HG03575 (cell line): Measurements from ENCODE around the gene CA4.
"Not testable (repeated sequence)": the region's sequence is repeated elsewhere in the genome, so short reads cannot be mapped to it uniquely, and the experiment has no call there.

ENCODE experiments used
- ATAC-seq: cut with Tn5 transposase; IDR thresholded peaks from one replicate; pipeline ENCODE4 v1.9.1; 2021; ENCODE audit not compliant: unreplicated experiment, insufficient number of reproducible peaks, low FRiP score; ENCODE audit errors: extremely low read depth

The CA4 gene

GRCh38 chr17:60168654-60169053 lies 18.9 kb downstream of the CA4 start:
- no peak for ATAC-seq

- no peak for ATAC-seq
Measured at GRCh38 chr17:60169921-60170817, 20.4 kb downstream of the CA4 start.

DNA sequence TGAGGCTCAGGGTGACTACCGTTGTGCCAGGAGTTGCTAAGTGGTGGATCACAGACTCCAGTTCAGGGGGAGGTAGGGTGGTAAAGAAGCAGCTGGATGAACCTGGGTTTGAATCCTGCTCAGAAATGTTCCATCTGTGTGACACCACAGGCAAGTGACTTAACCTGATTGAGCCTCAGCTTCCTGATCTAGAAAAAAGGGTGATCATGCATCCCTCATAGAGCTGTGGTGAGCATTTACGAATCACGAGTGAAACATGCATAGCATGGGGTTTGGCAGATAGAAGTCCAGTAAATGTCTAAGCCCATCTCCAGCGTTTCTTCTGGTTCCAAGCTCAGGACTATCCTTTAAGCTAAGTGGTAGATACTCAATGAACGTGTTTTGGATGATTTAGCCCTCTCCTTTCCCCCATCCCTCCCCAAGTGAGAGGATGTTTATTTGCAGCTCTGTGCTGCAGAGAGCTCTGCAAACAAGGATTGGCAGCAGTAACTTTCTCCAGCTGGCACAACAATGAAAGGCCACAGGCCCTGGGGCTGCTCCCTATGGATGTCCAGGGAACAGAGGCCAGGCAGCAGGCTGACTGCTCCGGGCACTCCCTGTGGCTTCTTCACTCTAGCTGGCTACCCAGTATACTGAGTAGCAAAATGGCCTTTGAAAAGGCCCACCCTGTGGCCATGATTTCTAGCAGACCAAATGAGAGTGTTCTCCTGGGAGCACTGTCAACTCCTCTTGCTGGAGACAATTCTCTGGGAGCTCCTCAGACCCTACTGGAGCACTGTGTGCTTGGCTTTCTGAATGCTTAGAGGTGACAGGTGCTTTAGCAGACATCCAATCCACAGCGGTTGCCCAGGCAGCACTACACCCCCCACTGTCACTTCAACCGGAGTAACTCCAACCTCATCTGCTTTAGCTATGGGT lies 21.3 kb downstream of the CA4 start:
- no peak for ATAC-seq

DNA sequence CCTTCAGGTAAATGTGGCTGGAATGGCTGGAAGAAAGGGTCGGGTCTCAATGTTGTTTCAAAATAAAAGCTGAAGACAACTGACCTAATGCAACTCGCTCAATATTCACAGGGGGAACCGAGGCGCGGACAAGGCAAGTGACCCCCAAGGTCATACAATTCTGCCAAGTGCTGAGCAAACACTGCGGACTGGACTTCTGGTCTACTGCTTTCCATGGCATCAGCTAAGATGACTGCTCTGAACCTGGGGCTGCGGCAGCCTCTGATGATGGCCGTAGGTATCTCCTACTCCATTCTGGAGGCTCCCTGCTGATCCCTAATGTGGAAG lies 21.9 kb downstream of the CA4 start:
- ATAC-seq = no peak

DNA sequence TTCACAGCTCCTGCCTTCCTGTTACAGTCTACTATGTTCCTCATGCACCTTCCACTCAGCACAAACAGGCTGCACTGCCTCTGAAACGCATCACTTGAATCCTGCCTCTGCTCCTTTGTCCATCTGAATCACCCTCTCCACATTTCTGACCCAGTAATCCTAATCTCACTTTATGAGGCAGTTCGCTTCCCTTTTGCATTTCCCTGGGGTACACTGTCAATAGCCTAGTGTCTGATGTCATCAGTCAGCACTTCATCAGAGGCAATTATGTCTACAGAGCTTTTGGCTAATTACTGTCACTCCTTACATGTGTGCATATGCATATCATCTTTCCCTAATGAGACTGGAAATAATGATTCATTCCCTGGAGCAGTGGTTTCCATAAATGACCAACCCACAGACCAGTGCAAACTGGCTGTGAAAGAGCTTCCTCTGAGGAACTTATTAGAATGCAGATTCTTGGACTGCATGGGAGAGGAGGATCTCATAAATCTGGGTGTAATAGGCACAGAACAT lies 23.6 kb downstream of the CA4 start:
- ATAC-seq = no peak

DNA sequence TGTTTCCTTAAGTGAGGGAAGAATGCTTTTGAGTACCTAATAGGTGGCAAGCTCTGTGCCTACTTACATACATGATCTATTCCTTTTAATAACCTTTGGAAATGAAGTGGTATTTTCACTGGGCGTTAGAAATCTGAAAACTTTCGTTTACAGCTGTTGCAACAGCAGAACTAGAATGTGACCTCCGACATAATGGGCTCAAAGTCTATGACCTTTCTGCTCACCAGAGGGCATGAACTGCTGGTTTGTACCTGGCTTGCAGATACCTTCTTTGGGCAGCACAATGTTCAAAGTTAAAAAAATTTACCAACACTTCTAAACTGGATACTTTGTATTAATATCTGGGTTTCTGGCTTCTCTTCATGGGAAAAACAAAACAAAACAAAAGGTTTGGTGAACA lies 24.3 kb downstream of the CA4 start:
- ATAC-seq = no peak

DNA sequence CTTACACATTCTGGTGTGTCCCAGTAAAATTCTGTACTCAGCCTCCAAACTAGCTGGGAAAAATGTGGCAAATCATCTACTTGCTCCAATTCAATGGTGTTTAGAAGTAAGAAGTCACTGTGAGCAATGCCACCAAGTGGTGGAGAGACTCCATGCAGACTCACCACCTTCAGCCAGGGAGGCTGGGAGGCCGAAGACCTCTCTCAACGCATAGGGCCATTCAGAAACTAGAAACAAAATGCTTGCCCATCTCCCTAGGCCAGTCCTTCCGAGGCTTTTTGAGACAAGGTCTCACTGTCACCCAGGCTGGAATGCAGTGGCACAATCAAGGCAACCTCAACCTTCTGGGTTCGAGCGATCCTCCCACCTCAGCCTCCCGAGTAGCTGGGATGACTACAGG lies 25.0 kb downstream of the CA4 start:
- ATAC-seq = not testable (repeated sequence)

DNA sequence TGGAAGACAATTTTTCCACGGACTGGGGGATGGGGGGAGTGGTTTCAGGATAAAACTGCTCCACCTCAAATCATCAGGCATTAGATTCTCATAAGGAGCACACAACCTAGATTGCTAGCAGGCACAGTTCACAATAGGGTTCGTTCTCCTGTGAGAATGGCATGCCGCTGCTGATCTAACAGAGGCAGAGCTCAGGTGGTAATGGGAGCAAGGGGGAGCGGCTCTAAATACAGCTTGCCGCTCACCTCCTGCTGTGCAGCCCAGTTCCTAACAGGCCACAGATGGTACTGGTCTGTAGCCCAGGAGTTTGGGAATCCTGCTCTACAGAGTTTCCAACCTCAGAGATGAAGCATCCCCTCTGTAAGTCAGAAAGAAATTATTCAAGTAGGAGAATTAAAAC lies 27.0 kb downstream of the CA4 start:
- not testable (repeated sequence) for ATAC-seq

GRCh38 chr17:60178180-60178579 lies 28.4 kb downstream of the CA4 start:
- ATAC-seq = not testable (repeated sequence)

- not testable (repeated sequence) for ATAC-seq
Measured at GRCh38 chr17:60180380-60180779, 30.6 kb downstream of the CA4 start.

GRCh38 chr17:60186372-60186771 lies 36.6 kb downstream of the CA4 start:
- ATAC-seq = not testable (repeated sequence)

- ATAC-seq = not testable (repeated sequence)
Measured at GRCh38 chr17:60186846-60187745, 37.3 kb downstream of the CA4 start.

DNA sequence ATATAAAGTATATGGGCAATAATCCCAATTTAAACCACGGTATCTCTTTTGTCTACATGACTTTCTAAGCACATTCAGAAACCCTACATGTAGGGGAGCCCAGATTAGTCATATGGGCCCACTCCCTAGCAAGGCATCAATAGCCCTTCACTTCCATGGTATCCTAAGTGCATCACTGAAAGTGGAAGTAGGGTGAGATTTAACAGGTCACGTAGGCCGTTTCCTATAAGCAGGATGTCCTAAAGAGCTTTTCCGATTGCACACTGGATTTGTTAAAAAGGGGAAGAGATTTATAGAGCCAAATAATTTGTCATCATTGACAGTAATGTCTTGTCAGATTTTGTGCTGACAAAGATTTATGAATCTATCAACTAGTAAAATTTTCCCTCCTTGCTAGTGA lies 39.0 kb downstream of the CA4 start:
- no peak for ATAC-seq

DNA sequence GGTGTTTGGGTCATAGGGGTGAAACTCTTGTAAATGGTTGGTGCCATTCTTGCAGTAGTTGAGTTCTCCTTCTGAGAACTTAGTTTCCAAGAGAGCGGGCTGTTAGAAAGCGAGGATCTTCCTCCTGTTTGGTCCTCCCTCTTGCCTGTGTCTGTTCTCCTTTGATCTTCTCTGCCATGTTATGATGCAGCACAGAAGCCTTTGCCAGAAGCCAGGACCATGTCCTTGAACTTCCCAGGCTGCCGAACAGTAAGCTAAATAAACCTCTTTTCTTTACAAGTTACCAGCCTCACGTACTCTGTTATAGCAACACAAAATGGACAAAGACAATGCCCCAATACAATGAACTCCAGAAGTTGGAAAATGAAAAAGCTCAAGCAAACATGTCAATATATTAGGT lies 40.3 kb downstream of the CA4 start:
- not testable (repeated sequence) for ATAC-seq

DNA sequence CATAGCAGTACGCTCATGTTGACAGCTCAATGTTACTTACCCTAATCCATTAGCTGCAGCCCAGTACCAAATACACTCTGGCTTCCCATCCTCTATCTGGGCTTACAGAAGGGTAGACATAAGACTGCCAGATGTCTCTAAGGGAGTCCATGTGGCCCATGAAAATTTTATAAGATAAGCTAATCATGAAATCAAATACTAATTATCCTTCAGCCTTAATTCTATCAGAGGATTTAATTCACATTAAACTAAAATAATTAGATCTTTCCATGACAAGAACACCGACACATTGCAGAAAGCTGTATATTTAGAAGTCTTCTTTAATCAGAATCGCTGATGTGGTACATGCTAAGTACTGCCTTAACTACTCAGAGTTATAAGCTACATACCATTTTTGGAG lies 43.3 kb downstream of the CA4 start:
- not testable (repeated sequence) for ATAC-seq

- no peak for ATAC-seq
Measured at GRCh38 chr17:60193482-60193881, 43.7 kb downstream of the CA4 start.

- ATAC-seq = not testable (repeated sequence)
Measured at GRCh38 chr17:60194141-60194540, 44.4 kb downstream of the CA4 start.

- not testable (repeated sequence) for ATAC-seq
Measured at GRCh38 chr17:60198630-60199029, 48.9 kb downstream of the CA4 start.

DNA sequence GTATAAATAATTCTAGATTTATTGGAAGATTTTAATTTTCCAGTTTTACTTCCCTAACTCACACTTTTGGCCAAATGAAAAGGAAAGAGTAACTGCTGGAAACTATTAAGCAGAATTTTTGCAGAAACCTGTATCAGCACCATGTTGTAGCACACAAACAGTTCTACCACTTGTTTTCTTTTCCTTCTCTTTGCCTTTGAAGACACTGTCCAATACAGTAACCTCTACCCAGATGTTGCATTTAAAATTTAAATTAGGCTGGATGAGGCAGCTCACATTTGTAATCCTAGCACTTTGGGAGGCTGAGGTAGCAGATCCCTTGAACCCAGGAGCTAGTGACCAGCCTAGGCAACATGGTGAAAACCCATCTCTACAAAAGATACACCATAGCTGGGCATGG lies 56.0 kb downstream of the CA4 start:
- ATAC-seq = not testable (repeated sequence)
